Stimulated activated CD8-positive, alpha-beta memory T cell treated with anti-CD3 and anti-CD28 coated beads, Interleukin-4, amount 100 ng/mL, for 48 hours (primary cell): ENCODE results near the gene AANAT.
A peak's percentile ranks its signal among the peaks of the same experiment; 100 is the strongest.
"Not testable (repeated sequence)": the region's sequence is repeated elsewhere in the genome, so short reads cannot be mapped to it uniquely, and the experiment has no call there.

Source experiments
- DNase-seq: peaks from one replicate; pipeline ENCODE4 v3.0.0-alpha.2; 2020

AANAT gene

DNA sequence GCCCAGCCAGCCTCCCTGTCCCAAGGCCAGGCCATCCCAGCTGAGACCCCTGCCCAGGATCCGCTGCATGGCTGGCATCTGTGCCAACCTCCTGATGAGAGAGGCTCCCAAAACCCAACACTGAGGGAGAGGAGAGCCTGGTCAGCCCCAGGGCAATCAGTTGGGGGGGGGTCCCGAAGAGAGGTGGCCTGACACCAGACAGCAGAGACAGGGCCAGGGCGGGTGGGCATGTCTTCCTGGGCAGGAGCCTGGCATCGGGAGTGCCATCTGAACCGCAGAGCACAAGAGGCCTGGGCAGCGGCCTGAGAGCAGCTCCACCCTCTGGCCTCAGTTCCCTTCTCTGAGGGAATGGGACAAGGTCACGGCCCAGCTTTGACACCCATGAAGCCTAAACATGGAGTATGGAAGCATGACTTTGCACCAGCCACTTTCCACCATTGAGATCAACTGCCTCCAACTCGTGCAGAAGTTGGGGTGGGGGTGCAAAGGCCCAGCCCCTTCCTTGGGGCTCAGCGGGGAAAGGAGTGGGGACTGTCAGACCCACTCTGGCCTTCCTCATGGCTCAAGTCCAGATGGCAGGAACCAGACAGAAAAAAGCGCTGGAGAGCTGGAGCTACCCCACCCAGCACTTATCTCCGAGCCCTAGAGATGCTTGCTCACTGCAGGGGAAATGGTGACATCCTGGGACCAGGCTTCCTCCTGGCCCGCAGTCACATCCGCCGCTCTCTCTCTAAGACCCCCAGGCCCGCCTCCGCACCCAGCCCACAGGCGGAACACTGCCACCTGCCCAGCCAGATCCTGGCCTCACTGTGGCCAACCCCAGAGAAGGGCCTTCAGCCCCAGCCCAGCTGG, 24.1 kb downstream of the AANAT start:
- DNase-seq, result no peak

DNA sequence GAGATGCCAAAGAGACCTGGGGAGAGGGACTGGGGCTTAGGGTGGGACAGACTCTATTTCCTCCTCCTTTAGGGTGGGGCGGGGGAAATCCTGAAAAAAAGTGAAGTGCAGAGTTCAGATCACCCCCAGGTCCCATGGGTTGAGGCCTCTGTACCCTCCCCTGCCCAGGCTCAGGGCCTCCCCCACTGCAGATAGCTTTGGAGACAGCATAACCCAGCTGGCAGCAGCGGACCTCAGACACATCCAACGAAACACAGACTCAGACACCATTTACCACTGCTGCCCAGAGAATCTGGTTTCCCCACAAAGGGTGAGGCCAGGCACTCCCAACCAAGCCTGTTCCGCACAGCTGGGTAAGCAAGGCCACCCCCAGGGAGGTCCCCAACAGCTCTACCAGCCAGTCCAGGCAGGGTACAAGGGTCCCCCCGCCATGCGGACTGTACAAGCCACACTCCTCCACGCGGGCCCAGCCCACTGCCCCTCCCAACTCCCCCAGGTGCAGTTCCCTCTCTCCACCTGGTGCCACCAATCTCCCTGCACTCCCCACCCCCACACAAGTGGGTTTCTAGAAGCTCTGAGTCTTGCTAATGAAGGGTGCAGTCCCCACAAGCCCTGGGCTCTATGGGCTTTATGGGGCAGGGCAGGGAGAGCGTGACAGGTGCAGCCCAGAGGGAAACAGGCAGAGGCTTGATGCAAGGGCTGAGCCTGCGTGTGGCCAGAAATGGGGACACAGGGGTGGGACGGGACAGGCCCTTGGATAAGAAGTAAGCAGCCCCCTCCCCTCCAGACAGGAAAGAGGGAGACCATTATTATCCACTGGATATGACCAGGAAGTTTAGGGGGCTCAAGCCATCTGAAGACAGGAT, 25.0 kb downstream of the AANAT start:
- peak; percentile 44 for DNase-seq

DNA sequence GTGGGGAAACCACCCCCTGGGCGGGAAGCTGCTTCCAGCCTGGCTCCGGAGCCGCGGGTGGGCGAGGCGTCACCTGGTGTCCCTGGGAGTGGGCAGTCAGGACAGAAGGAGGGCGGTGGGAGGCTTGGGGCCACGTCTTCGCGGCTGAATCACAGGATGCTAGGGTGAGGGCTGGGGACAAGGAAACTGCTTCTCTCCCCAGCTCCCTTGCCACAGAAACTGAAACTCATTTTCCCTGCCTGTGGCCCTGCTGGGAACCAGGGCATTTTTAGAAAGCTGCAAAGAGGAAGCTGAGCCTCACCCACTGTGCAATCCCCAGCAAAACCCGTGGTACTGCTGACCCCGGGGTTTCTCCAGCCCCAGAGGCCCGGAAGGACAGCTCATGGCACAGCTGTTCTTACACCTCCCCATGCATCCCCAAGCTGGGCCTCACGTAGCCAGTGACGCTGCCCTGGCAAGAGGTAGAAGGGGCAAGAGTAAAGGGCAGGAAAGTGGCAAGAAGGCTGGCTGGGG, 25.6 kb downstream of the AANAT start:
- peak; percentile 69 for DNase-seq

DNA sequence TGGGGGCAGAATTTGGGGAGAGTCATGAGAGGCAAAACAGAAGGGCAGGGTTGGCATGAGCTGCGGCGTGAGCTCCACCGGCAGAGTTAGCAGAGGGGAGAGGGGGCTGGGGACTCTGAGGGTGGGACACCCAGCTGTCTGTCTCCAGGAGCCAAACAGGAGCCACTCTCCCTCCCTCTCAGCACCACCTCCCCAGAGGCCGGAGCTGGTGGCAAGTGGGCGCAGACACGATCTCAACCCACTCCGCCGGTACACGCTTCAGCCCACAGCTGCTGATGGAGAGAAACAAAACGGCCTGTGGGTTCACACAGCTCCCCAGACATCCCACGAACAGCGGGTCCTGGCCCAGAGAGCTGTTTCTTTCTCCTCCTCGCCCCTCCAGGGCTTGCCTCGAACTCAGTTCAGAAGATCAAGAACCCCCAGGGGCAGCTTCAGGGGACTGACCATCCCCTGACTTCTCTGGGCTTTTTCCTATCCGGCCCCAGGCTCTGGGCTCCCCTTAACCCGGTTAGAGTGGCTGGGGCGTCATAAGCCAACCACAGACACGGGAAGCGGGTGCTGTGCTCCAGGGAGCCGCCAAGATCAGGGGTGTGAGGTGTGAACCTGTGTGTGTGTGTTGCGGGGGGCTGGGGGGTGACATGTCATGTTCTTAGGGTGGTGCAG, 26.2 kb downstream of the AANAT start:
- DNase-seq, result peak; percentile 45

DNA sequence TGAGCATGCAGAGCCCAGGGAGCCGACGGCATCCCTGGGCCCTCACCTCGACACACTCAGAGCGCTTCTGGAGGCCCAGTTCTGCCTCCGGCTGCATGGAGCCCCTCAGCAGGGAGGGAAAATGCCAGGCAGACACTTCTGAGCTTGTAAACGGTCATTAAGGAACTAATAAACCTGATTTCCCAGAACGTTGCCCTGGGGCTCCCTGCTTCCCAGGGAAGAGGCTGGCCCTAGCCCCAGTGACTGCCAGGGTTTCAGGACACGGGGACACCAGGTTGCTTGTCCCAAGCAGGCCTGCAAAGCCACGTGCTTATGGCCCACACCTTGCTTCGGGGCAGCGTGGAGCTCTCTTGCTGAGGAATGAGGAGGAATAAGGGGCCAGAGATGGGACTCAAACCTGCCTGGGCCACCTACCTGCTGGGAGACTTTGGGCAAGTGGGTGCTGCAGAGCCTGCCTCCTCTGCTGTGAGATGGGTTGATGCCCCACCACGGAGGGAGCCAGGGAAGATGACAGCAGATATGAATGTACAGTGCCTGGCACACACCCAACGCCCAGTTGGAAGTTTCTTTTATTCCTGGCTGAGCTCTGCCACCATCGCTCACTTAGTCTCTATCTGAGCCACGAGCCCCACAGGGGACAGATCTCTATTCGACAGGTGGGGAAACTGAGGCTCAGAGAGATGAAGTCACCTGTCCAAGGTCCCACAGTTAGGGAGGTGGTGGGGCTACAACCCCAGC, 28.4 kb downstream of the AANAT start:
- DNase-seq, result no peak

DNA sequence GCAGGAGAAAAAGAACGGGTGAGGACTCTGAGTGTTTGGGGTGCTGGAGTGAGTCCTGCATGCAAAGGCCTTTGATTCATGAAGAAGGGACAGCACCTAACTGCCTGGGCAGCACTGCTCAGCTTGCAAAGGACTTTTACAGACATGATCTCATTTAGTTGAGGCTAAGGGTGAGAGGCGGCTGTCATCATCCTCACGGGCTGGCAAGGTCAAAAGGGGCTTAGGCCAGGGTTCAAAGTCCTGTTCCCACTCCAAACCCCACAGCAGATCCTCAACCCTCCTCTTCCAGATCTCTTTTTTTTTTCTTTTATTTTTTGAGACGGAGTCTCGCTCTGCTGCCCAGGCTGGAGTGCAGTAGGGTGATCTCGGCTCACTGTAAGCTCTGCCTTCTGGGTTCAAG, 29.1 kb downstream of the AANAT start:
- DNase-seq, result no peak

DNA sequence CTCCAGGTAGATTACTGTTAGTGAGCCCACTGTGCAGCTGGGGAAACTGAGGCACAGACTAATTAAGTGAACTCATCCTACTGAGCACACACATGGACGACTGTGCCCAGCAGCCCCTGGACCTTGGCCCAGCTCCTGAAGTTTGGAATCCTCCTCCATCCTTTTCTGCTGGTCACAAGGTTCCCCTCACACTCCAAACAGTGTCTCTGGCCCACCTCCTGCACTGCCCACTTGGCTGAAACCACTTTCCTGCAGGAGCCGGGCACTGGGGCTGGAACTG, 30.2 kb downstream of the AANAT start:
- DNase-seq, result no peak

DNA sequence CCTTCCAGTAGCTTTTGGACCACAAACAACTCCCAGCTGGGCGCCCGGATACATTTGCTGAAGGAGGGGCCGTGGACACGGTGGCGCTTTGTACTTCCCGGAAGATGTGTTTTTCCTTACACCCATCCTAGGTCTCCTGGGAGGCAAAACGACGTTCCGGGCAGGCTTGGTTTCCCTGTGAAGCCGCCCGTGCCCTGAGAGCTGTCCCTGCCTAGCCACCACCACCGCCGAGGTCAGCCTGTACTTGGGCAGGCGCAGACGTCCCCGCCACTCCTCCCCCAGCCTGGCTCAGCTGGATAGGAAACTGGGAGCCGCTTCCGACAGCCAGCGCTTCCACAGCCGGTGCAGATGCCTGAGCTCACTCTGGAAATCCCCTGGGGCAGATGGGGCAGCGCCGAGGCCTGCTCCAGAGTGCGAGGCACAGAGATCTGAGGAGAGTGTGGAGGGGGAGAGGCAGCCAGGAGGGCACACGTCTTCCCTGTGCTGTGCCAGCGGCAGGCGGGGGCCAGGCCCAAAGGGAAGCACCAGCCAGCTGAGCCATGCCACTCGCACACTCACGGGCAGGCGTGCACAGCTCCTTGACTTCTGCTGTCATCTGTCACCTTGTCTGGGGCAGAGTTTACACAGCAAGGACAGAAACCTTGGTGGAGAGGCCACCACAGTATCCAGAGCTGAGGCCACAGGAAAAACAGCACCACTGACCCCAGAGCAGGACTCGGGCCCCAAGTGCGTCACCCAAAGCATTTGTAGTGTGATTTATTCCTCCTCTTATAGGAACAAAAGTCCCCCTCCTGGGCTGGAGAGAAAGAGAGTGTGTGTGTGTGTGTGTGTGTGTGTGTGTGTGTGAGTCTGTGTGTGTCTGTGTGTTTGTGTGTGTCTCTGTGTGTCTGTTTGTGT, 30.8 kb downstream of the AANAT start:
- DNase-seq, result no peak

DNA sequence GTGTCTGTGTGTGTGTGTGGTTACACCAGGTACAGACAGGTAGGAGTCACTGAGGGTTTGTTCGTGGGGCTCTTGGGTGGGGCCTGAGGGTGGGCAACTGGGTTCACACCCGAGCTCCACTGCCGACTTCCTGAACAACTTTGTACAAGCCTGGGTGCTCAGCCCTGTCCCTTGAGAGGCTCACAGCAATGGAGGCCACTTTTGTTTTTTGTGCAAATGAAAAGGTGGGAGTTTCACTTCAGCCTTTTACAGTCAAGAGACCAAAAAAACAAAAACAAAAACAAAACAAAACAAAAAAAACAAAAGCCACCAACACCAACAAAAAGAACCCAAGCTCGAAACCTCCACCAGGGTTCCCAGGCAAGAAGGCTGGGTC, 31.5 kb downstream of the AANAT start:
- no peak for DNase-seq

DNA sequence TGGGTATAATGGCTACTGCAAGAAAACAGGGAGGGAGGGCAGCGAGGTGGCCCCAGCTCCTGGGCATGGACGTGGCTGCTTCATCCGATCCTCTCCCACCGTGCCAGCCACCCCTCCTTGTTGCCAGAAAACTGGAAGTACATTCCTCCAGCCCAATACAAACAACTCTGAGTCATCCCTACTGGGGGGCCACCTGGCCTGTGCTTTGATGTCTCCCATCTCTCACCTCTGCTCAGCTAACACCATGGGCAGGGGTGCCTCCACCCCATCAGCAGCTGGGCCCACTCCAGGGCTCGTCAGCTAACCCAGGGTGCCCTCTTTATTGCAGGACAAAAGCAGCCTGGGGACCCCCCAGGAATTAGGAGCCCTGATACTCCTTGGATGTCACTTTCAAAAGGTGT, 31.9 kb downstream of the AANAT start:
- DNase-seq, result no peak

DNA sequence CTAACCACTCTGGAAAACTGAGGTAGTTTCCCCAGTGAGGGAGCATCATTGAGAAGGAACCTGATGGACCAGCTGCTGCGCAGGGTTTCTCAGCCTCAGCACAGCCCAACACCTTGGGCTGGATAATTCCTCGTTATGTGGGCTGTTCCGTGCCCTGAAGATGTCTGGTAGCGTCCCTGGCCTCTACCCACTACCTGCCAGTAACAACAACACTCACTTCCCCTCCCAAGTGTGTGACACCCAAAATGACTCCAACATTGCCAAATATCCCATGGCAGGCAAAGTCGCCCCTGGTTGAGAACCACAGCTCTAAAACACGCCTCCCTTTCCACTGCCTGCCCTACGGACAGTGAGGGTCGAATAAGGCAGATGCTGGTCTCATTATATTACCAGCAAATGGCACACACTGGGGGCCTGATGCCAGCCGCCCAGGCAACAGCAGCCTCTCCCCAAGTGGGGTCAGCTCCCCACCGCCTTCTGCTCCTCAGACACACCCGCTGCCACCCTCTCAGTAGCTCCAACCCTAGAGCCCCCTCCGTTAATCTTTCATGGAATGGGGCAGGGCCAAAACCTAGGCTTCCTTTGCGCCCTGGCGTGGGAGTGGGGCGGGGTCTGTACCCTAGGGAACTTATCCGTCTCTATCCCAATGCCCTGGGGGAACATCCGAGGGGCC, 32.8 kb downstream of the AANAT start:
- DNase-seq, result no peak

DNA sequence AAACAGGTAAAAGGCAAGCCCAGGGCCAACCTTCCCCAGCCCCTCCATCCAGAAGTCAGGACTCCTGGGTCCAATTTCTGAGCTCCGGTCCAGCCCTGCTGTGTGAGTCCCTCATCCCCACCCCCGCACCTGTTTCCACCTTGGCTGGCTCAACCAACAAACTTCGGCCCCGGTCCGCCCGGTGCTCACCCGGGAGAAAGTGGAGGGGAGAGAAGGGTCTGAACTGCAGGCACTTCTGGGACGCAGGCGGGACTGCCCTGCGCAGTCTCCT, 33.3 kb downstream of the AANAT start:
- DNase-seq, result no peak

DNA sequence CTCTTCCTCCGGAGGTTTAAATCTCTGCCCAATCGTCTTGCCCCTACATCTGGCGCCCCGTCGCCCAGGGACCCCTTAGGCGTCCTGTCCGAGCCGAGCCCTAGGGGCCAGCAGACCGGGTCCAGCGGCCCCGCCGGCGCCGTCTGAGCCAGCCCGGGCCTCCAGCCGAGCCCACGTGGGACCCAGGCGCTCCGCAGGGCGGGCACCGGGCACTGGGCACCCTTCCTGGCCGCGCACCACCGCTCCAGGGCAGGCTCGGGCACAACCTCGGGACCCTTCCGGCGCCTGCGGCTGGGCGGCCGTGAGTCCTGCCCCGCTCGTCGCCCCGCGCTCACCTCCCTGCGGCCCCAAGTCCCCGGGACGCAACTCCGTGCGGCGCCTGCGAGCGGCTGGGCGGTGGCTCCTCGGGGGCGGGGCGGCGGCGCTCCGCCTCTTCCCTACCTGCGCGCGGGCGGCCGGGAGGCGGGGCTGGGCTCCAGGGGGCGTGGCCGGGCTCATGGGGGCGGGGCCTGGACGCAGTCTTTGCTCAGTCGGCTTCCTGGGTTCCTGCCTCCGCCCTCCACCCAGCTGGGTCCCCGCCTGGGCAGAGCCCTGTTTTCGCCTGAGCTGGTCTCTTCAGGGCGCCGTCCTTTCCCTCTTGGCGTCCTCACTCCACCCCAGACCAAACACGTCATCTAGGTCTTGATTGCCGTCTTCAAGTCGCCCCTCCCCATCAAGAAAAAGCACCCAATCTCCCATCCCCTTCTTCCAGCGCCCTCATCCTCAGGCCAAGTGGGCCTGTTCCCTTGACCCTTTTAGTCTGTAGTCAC, 33.8 kb downstream of the AANAT start, which contains the start of gene RHBDF2:
TSS of gene RHBDF2 (minus strand) at position 406 of the 809 bp plus-strand sequence. CDS start 19,899 bp downstream, outside the sequence.
- peak; percentile 99 for DNase-seq

DNA sequence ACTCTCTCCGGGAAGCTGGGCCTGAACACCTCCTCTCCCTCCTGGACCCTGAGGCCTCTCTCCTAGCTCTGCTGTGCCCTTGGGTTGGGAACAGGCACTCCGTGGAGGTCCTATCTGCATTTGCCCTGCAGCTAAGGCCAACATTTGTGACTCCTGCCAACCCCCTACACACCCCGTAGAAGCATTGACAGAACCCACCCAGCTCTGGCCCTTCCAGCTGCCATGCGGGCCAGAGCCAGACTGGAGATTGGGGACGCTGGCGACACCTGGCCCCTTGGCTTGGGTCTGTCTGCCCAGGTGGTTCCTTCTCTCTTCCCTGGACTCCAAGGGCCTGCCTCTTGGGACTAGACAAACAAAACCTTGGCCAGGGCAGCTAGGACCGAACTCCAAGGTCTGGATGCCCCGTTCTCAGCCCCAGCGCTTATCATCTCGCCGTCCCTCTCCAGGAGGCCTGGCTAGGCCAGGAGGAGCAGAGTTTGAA, 34.5 kb downstream of the AANAT start:
- no peak for DNase-seq

DNA sequence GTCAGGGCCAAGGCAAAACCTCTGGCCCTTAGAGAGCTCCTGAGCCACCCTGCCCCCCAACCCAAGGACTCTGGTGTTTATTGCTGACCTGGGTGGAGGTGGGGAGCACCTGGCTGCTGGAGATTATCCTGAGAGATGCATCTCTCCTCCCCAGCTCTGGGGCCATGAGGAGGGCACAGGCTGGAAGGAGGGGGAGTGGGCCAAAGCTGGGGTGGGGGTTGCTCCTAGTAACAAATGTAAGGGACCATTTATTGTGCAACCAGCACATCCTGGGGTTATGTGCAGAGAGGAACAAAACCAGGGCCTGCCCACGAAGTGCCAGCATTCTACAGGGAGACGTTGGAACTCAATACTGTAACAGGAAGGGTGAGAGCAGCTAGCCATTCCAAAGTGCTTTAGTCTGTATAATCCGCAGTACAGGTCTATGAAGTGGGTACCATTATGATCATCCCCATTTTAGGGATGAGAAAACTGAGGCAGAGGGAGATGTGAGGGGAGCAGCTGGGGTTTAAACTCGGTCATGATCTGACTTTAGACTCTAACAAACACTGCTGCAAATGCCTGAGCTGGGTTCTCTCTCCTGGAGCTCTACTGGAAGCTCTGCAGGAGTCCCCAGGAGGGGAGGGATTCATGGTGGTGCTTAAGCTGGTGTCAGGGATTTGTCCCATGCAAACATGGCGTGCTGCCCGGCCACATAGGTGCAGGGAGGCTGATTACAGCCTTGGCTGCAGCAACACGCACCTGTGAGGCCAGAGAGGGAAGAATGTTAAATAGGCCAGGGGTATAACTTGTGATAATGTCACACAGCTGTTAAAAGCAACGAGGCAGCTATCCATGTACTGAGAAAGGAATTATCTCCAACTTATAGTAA, 35.2 kb downstream of the AANAT start:
- no peak for DNase-seq

DNA sequence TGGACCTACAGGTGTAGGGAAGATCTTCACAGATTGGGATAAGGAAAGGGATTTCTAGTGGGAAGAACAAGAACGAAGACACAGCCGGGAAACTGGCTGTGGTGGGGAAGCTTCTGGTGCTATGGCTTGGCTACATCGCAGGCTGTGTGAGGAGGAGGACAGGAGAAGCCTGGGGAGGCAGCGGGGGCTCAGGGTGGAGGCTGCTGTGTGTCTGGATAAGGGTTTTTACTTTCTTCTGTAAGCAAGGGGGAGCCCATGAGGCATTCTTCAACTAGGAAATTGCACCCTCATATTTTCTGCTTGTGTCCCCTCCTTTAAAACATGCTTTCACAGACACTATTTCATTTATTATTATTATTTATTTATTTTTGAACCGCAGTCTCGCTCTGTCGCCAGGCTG, 36.7 kb downstream of the AANAT start:
- DNase-seq, result no peak

DNA sequence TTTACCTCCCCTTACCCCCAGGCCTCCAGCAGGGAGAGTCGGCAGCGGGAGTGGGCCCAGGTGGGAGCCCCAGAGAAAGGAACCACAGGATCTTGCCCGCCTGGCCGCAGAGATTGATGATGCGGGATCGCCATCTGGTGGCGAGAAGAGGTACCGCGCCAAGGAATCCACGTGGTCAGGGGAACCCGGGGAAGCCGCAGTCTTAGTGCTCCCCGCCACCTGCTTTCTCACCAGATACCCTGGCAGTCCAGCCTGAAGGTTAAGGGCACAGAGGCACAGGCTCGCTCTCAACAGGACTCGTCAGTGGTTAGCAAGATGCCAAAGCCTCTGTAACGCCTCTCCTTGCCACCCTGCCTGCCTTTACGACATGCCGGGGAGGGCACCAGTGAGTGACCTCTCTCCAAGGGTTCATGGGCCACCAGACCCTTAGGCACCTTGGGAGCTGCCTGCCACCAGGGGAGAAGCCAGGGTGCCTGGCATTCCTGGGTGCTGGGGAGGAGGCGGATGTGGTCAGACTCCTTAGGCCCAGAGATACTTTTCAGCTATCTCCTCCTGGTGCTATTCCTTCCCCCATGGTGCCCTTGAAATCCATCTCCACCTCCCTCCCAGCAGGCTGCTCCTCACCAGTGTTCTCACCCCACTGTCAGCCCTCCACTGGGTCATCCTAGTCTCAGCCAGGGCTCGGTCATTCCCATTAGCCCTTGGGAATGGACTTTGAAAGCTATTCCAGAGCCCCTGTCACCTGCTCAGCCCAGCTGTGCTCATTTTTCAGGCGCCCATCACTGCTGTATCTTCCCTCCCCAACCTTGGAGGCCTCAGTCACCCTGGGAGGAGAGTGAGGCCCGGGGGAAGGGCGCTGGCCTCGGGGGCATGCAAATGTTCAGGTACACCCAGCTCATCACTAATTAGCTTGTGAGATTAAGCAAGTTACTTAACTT, 39.3 kb downstream of the AANAT start:
- peak; percentile 95 for DNase-seq

DNA sequence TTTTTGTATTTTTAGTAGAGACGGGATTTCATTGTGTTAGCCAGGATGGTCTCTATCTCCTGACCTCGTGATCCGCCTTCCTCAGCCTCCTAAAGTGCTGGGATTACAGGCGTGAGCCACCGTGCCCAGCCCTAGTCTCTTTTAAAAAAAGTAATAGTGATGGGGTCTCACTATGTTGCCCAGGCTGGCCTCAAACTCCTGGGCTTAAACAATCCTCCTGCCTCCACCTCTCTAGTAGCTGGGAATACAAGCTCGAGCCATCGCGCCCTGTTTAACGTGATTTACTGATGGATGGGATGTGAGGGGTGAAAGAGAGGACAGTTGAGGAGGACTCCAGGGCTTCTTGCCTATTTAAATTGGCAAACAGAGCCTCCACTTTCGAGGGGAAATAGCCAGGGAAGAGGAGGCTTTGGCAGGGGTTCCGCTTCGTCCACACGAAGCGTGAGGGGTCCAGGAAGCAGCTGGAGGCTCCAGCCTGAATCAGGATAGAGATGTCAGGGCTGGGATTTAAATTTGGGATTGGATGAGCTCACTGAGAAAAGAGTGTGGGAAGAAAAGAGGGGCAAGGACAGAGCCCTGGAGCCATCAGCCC, 41.2 kb downstream of the AANAT start:
- not testable (repeated sequence) for DNase-seq
